GM19455 (cell line): Measurements from ENCODE around the gene SBF1.
"Not testable (repeated sequence)": the region's sequence is repeated elsewhere in the genome, so short reads cannot be mapped to it uniquely, and the experiment has no call there.

Source experiments
- ATAC-seq: cut with Tn5 transposase; IDR thresholded peaks from one replicate; pipeline ENCODE4 v1.9.1; 2021; ENCODE audit not compliant: unreplicated experiment

SBF1 gene

DNA sequence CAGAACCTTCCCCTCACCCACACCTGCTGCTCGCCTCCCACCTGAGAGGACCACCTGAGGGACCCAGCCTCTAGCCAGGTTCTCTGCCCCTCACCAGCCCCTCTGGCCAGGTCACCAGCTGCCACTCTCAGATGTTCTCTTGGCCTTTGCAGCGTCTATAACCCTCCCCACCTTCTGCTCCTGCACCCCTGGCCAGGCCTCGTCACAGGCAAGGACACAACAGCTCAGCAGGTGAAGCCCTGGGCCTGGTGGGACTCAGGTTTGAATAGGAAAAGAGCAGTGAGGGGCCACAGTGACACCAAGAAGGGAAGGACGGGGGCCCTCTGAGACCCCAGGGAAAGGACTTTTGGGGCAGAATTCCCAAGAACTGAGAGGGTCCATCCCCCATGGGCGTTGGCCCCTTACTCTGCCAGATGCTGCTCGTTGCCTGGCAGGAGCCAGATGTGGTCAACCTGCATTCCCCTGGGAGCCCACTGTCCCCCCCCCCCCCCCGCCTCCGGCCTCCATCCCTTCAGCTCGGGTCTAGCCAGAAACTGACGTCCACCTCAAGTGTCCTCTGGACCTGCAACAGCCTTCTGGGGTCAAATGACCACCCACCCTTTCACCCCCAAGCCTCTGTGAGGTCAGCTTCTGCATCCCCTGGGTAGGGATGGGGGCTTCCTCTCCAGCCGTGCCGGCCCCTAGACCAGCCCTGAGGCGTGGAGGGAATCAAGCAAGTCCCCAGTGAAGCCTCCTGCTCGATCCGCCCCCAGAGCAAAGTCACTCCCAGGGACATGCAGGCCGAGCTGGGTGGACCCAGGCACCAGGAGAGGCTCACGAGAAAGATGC is 28.7 kb downstream of the SBF1 start:
- no peak for ATAC-seq

DNA sequence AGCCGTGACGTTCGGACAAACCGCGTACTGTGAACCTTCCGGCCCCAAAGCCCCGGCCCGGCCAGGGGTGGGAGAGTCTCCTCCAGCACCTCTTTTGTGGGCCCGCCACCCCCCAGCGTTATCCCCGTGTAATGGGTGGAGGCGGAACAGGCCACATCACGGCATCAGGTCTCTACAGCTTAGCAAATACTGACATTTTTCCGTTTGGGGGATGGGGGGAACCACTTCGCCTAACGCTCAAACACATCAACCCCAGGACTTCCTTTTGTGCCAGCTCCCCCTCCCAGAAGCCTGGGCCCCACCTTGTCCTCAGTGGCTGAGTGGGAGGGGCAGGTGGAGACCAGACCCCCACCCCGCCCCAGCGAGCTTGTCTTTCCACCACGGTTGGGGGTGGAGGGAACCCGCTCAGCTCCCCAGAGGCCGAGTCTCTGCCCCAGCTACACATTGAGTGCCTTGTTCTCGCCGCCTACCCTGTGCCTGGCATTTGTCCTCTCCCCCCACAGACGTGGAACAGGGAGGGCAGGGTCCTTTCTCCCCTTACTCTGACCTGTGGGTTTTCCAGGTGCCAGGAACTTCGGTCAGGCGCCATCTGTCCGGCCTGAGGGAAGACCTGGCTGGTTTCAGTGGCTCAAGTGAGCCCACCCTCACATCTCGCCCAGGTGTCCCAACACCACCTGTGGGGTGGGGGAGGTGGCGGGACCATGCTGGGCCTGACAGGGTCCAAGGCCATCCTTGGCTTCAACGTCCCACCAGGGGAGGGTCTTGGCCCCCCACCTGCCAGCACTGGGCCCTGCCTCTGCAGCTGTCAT is 29.6 kb downstream of the SBF1 start:
- no peak for ATAC-seq

DNA sequence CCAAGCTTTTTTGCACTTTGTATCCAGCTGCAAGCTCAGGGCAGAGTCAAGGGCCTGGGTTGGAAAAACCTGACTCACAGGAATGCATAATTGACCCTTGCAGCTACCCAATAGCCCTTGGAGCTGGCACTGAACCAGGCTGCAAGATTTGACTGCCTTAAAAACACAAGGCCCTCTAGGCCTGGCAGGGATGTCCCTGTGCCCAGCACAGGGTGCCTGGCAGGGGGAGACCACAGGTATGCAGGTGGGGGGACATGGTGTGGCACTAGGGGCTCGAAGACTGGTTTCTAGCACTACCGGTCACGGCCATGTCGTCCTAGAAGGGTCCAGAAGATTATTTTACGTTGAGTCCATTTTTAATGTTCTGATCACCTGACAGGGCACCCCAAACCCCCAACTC is 30.2 kb downstream of the SBF1 start:
- ATAC-seq, result no peak

DNA sequence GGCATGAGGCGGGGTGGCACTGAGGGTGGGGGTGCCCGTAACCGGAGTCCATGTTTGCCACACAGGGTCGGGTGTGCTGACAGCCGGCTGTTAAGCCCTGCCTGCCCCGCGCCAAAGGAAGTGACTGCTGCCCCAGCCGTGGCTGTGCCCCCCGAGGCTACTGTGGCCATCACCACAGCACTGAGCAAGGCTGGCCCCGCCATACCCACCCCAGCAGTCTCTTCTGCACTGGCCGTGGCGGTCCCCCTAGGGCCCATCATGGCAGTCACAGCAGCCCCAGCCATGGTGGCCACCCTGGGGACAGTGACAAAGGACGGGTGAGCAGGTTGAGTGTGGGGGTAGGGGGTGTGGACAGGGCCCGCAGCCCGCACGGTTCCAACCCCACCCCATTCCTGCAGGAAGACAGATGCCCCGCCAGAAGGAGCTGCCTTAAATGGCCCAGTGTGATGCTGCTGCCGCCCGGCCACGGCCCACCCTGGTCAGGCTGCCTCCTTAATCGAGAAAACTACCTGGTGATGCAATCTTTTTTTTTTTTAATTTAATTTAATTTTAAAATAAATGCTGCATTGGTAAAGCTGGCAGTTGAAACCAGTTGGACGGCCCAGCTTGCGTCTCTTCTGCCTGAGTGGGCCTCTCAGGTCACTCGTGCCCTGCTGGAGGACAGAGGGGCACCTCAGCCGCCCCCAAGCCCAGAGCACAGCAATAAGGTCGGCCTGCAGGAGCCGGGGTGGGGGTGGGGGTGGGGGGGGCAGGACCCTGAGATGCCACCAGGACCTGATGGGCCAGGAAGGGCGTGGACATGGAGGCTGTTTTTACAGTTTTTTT is 30.8 kb downstream of the SBF1 start:
- ATAC-seq, result no peak

DNA sequence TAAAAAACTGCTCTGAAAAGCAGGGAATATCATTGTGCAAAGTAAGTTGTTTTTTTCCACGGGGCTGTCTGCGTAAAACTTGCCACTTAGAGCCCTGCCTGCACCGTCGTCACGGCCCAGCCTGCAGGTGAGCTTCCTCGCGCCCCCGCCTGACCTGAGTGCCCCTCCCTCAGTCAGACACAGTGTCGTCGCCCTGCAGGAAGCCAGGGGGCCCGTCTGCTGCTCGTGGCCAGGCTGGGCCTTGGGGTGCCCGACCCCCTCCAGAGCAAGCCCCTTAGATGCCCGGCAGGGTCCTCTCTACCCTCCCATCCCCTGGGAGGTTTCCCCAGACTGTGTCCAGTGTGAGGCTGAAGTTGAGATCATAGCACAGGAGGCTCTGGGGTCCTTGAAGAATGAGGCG is 31.6 kb downstream of the SBF1 start:
- ATAC-seq, result no peak

DNA sequence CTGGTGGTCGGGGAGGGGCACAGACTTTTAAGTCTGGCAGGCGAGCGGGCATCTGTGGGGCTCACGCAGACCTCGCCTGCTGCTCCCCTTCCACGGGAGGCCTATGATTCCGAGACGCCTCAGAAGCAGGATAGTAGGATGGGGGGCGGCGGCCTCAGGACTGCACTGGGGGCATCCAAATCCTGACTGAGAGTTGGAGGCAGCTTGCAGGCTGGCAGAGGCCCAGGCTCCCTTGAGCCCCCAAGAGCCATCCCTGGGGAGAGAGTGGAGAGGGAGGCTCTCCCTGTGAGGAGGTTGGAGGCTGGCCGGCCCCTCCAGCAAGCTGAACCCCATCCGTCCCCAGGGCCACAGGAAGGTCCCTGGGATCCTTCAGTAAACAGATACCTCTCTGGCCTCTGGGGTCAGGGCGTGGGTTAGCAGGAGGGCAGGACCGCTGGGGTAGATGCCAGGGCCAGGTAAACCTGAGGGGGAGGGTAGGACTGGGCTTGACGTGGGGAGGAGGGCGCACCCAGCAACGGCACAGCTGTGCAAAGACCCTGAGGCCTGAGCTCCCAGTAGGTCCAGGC is 33.3 kb downstream of the SBF1 start:
- ATAC-seq, result no peak

DNA sequence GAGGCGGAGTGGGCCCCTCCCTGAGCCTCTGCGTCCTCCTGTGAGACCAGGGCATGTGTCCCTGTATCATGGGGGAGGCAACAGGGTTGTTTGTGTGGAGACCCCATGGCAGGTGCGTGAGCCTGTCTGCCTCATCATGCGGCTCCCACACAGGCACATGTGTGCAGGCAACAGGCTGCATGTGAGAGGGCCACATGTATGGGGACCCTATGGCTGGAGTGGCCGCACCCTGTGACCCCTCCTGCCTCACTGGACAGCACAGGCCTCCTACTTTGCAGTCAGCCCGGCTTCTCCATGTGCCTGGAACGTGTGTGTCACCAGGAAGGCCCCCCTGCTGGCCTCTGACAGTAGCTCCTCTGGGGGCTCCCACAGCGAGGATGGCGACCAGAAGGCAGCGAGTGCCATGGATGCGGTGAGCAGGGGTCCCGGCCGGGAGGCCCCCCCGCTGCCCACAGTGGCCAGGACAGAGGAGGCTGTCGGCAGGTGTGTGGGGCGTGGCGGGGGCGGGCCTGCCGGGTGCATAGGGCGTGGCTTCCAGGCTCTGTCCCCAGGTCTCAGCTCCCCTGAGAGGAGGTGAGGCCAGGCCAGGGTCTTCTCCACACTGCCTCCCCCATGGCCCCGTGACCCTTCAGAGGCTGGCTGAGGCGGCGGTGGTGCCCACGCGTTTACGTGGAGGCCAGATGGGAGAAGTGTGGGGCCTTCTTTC is 34.1 kb downstream of the SBF1 start:
- ATAC-seq, result no peak

DNA sequence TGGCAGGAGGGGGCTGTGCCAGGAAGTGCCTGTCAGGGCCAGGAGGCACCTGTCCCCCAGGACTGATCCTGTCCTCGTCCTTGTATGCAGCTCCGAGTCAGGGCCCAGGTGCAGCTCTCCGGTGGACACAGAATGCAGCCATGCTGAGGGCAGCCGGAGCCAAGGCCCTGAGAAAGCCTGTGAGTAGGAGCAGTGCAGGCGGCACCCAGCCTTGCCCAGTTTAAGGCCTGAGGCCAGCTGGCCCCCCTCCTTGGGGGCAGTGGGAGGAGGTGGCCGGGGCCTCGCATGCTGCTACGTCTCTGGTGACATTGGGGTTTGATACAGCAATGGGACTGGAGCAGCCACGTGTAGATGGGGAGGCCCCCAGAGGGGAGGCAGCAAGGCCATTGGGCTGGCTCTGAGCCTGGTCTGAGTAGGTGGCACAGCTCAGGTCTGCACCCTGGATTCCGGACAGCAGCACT is 34.9 kb downstream of the SBF1 start:
- ATAC-seq, result no peak

DNA sequence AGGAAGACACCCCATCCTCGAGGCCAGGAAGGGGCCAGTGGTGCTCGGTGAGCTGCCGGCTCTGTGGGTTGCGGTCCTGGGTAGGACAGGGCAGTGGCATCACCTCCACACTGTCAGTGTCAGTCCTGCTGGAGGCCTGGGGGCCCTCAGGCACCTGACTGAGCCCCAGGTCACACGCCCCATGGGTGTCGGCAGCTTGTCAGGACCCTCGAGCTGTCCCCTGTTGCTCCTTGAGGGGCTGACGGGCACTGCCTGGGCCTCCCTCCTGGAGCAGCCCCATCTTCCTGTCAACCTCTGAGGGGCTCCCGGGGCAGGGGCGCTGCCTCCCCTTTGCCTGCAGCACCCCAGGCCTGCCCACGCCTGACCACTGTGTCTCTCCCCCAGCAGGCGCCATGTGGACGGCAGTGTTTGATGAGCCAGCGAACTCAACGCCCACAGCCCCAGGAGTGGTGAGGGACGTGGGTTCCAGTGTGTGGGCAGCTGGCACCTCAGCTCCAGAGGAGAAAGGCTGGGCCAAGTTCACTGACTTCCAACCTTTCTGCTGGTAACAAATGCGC is 35.4 kb downstream of the SBF1 start:
- ATAC-seq, result no peak

DNA sequence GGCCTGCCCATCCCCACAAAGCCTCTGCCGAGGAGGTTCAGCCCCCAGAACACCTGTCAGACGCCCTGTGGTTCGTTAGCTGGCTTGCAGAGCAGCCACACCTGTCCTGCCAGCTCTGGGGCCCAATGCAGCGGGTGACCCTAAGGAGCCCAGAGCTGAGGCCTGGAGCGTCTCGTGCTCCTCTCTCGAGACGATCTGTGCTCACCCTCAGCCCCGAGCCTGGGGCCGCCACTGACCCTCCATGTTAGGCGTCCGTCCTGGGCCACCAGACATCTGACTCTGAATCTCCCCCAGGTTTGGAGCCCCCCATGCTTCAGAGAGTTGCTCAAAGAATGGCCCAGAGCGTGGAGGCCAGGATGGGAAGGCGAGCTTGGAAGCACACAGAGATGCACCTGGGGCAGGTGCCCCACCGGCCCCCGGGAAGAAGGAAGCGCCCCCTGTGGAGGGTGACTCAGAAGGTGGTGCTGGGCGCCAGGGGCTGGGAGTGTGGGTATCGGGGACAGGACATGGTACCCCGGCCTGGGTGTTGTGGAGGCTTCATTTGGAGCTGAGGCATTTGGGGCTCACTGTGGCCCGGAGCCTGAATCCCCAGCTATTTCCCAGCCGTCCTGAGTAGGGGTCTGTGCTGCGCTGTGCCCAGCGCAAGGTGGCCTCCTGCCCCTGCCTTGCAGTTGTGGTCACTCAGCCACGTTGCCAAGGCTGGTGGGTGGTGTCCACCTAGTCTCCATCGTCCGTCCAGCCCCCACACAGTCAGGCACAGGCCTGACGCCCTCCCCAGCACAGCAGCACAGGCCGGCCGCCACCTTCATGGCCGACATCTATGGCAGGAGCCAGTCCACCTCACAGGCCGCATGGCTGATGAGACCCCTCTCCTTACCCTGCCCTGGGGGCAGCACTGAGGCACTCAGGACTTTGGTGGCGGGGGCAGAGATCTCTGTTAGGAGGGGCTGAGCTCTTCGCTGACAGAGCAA is 36.2 kb downstream of the SBF1 start:
- ATAC-seq, result no peak

DNA sequence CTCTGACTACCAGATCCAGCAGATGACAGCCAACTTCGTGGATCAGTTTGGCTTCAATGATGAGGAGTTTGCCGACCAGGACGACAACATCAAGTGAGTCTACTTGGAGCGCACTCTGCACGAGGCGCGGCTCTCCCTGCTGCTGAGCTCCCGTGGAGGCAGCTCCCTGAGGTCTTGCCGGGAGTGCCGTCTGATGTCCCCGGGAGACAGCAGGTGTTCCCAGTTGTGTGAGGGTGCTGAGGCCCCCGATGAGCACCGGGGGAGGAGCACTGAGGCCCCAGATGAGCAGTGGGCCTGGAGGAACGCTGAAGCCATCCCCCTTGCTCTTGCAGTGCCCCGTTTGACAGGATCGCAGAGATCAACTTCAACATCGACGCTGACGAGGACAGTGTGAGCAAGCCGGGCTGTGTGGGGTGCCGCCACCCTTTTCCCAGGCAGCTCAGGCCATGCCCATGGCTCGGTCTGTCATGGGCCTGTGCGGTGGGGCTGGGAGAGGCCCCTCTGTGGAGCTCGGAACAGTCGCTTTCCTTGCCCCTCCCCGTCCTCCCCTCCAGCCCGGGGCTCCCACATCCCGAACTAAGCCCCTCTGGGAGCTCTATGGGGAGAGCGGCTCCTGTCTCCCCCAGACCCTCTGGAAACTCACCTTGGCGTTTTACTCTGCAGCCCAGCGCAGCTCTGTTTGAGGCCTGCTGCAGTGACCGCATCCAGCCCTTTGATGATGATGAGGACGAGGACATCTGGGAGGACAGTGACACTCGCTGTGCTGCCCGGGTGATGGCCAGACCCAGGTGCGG is 37.1 kb downstream of the SBF1 start:
- ATAC-seq, result no peak

DNA sequence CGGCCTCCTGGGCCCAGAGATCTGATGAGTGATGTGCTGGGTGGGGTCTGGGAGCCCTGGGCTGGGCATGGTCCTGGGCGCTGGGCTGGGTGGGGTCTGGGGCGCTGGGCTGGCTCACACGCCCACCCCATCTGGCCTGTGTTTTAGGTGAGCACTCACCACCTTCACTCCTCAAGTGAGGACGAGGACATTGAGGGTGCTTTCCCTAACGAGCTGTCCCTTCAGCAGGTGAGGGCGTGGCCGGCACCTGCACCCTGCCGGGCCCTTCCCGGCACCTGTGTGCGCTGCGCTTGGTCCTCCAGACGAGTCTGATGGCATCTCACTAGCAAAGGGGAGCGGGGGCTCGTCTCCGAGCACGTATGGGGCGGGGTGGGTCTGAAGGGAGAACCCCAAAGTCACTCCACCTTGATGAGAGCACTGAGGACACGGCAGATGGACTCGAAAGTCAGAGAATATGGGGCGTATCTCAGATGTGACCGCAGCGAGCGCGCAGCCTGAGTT is 37.9 kb downstream of the SBF1 start:
- no peak for ATAC-seq

DNA sequence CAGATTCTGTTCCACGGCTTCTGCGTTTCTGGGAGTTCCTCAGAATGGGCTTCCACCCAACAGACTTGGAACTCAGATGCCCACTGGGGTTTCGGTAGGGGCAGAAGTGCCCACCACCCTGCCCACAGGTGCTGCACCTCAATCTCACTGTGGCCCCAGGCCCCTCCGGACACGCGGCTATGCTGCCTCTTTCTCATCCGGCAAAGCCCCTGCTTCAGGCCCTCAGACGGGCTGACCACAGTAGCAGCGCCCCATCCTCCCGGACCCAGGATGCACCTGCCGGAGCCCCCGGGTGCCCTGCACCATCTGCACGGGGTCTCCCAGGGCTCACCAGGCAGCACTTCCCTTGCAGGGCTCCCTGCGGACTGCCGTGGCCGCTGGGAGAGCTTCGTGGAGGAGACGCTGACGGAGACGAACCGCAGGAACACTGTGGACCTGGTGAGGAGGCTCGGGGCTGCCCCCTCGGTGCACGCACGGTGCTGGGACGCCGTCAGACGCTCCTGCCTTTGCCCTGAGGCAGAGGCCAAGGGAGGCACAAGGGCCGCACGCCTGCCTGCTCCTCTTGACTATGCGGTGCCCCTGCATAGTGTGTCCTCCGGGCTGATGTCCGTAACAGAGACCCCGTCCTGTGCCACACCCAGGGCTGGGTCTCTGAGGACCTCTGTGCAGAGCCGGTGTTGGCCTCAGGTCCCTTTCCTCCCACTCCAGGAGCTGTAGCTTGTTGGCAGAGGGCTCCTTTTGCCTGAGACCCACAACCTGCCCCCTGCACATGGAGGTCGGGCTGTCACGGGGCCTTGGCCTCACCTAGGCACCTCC is 38.6 kb downstream of the SBF1 start:
- ATAC-seq, result no peak

DNA sequence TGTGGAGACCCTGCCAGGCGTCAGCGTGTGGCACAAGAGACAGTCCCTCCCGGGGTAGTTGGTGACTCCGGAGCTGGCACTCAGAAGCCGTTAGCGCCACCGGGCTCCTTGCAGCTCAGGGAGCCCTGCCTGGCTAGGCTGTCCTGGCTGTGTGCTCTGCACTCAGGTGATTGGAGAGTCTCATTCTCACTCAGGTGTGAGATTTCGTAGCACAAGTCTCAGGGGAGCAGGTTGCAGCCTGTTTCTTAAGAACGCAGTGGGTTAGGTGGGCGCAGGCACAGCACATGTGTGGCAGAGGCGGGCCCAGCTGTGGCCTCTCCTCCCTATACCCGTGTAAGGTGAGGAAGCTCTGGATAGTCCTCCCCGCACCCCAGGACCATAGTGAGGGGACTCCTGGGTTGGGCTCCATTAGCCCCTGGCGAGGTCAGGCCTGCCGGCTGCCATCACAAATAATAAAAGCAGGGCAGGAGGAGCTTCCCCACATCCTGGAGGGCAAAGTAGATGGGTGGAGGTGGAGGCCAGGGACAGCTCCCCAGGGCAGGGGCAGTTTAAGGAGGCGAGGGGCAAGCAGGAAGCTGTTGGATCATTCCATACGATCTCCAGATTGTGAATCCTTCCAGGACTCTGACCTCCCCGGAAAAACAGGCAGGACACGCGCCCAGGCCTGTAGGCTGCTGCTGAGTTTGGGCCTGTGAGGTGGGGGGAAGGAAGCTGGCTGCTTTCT is 39.4 kb downstream of the SBF1 start:
- ATAC-seq, result no peak

DNA sequence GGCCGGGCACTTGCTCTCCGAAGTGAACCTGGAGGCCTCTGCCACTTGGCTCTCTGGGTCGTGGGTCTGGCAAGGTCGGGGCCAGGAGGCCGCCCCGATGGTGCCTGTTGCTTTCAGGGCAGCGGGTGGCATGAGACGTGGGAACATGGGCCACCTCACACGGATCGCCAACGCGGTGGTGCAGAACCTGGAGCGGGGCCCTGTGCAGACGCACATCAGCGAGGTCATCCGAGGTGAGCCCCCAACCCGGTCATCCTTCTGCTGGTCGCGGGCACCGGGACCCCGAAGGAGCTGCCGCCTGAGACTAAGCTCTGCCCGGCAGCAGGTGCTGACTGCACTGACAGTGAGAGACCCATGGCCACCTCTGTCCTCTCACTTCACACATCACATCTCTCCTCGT is 40.0 kb downstream of the SBF1 start:
- ATAC-seq, result no peak

DNA sequence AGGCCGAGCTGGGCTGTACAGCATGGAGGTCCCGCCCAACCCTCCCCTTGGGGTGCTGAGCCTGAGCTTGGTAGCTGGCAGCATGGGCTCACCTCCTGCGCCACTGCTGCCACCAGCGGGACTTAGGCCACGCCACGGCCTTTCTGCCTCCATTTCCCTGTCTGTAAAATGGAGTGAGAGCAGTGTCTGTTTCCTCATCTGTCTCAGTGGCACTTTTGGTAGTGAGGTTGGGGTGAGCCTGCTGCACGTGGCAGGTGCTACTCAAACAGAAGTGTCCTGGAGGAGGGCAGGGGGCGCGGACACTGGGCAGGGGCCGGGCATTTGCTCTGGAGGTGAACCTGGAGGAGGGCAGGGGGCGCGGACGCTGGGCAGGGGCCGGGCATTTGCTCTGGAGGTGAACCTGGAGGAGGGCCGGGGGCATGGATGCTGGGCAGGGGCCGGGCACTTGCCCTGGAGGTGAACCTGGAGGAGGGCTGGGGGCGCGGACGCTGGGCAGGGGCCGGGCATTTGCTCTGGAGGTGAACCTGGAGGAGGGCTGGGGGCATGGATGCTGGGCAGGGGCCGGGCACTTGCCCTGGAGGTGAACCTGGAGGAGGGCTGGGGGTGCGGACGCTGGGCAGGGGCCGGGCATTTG is 41.8 kb downstream of the SBF1 start:
- not testable (repeated sequence) for ATAC-seq
